ENCODE results near the gene FAN1. TPM values are rescaled to one million over a fixed set of nuclear protein-coding genes. Genes with fewer than 3 reads are reported as not detected.

Gene FAN1
- total and polyA plus RNA-seq, 2 donors (not counting 1 experiment from before 2014, with no cell fraction given), result 8.9 to 25.1 TPM

GRCh38 chr15:30921106-30921505, 17.4 kb downstream of the FAN1 start:
- Histone ChIP-seq H3K36me3 (ENCODE audit: control insufficient read depth, insufficient read depth, low read length) (peaks cover 8% of the 10 kb centered on the region), H3K4me2 (ENCODE audit: extremely low read depth, insufficient read depth, low read length) (no peak overlapping the region), H3K27me3 (ENCODE audit: control insufficient read depth, insufficient read depth, low read length) (no peaks in the 10 kb centered on the region), H3K9ac (ENCODE audit: insufficient read depth, low read length) (no peak overlapping the region), H4K20me1 (ENCODE audit: control insufficient read depth, extremely low read depth, insufficient read depth, low read length) (no peaks in the 10 kb centered on the region), H3K9me3 (ENCODE audit: control insufficient read depth, insufficient read depth, low read depth, low read length) (no peaks in the 10 kb centered on the region), H3K79me2 (ENCODE audit: control insufficient read depth, insufficient read depth, low read length) (no peaks in the 10 kb centered on the region), H3K4me3 (replicated peaks in 1 of 4; ENCODE audit: control extremely low read depth in 1 of 4, insufficient read depth in 1 of 4, low read depth in 3 of 4, low read length in 4 of 4) (no peak overlapping the region), H3K4me1 (ENCODE audit: control insufficient read depth, extremely low read depth, insufficient read depth, low read length) (peaks cover 3% of the 10 kb centered on the region), H2AFZ (ENCODE audit: low read length) (no peak overlapping the region), H3K27ac (ENCODE audit: insufficient read depth, low read length) (no peak overlapping the region)
- DNase-seq (ENCODE audit: low read depth in 2 of 2), result no peak
- TF ChIP-seq, protein P1, sequence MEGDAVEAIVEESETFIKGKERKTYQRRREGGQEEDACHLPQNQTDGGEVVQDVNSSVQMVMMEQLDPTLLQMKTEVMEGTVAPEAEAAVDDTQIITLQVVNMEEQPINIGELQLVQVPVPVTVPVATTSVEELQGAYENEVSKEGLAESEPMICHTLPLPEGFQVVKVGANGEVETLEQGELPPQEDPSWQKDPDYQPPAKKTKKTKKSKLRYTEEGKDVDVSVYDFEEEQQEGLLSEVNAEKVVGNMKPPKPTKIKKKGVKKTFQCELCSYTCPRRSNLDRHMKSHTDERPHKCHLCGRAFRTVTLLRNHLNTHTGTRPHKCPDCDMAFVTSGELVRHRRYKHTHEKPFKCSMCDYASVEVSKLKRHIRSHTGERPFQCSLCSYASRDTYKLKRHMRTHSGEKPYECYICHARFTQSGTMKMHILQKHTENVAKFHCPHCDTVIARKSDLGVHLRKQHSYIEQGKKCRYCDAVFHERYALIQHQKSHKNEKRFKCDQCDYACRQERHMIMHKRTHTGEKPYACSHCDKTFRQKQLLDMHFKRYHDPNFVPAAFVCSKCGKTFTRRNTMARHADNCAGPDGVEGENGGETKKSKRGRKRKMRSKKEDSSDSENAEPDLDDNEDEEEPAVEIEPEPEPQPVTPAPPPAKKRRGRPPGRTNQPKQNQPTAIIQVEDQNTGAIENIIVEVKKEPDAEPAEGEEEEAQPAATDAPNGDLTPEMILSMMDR (conservative IDR thresholded peaks at IDR 0.05 in 1 of 2, IDR thresholded peaks at IDR 0.05 in 1 of 2; ENCODE audit: low read depth in 1 of 2, low read length in 2 of 2), result no peak
- TF ChIP-seq EZH2 (IDR thresholded peaks at IDR 0.05; ENCODE audit: low read length, missing control alignments), result no peak

DNA sequence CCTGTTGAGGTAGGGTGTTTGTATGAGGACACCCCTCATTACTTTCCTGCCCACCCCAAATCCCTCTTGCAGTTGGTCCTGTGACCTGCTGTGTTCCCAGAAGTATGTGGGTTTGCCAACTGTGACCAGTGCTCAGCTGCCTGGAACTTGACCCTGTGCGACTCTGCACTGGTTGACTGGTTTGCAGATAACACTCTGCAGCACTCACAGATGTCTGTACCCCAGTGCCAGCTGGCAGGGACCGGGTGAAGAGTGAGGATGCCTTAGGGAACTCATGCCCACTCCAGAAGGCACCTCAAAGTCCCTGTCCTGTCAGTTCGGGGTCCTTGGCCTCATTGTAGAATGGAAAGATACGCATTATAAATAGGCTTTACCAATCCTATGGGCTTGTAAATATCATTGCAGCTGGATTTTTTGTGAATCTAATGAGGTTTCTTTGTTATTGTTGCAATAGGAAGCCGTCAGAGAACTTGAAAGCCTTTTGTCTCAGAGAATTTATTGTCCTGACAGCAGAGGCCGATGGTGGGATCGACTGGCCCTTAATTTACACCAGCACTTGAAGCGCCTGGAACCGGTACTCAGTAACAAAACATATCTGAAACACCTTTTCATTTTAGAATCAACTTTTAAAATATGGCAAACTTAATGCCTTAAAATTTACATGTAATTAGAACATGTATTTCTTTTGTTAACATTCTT, 18.2 kb downstream of the FAN1 start:
- H3K4me1 ChIP-seq (ENCODE audit: control insufficient read depth, extremely low read depth, insufficient read depth, low read length), result peaks cover 3% of the 10 kb centered on the region
- no peak overlapping the region for H3K4me2 ChIP-seq (ENCODE audit: extremely low read depth, insufficient read depth, low read length)

DNA sequence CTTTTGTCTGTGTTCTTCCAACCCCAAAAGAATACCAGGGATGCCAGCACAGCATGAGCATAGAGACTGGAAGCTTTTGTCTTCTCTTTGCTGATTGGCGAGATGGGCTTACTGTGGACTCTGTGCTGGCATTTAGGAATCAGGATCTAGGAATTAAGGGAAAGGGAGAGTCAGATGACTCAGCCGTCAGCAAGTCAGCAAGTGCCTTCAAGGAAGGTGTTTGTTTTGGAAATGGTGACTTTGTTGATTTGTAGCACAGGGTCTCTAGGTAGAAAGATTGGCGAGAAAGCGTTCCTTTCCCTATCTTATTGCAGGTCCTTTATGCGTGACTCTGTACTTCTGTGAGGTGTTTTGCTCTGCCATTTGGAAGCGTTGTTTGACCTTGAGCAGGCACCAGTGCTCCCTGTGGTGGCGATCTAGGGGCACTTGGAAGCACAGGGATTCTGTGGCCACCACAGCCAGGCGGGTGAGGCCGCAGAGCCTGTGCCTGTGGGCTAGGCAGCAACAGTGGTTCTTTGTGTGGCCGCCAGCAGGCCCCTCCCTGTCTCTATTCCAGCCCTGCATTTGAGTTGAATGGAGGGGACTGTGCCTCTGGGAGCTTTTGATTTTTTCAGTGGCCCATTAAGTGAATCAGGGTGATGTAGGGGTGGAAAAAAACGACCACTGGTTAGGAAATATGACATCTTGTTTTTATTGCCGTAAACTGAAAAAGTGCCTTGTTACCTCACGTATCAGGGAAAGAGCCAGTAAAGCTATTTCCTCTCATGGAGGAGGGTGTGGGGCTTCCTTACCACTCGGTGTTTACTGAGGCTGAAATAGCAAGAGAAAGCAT, 19.0 kb downstream of the FAN1 start:
- no peak overlapping the region for H3K4me3 ChIP-seq (replicated peaks in 1 of 4; ENCODE audit: control extremely low read depth in 1 of 4, insufficient read depth in 1 of 4, low read depth in 3 of 4, low read length in 4 of 4)
- peaks cover 4% of the 10 kb centered on the region for H3K36me3 ChIP-seq (ENCODE audit: control insufficient read depth, insufficient read depth, low read length)
- peak in 1 of 2 donors; percentile 93 for DNase-seq (ENCODE audit: low read depth in 2 of 2)
- H2AFZ ChIP-seq (ENCODE audit: low read length), result no peak overlapping the region
- no peak overlapping the region for H3K4me2 ChIP-seq (ENCODE audit: extremely low read depth, insufficient read depth, low read length)
- H3K9ac ChIP-seq (ENCODE audit: insufficient read depth, low read length), result no peak overlapping the region
- H4K20me1 ChIP-seq (ENCODE audit: control insufficient read depth, extremely low read depth, insufficient read depth, low read length), result no peaks in the 10 kb centered on the region
- peaks cover 4% of the 10 kb centered on the region for H3K4me1 ChIP-seq (ENCODE audit: control insufficient read depth, extremely low read depth, insufficient read depth, low read length)
- no peaks in the 10 kb centered on the region for H3K9me3 ChIP-seq (ENCODE audit: control insufficient read depth, insufficient read depth, low read depth, low read length)
- TF ChIP-seq, protein P1 (conservative IDR thresholded peaks at IDR 0.05 in 1 of 2, IDR thresholded peaks at IDR 0.05 in 1 of 2; ENCODE audit: low read depth in 1 of 2, low read length in 2 of 2), result no peak
- TF ChIP-seq EZH2 (IDR thresholded peaks at IDR 0.05; ENCODE audit: low read length, missing control alignments), result no peak
- no peak overlapping the region for H3K27ac ChIP-seq (ENCODE audit: insufficient read depth, low read length)
- H3K27me3 ChIP-seq (ENCODE audit: control insufficient read depth, insufficient read depth, low read length), result no peaks in the 10 kb centered on the region
- no peaks in the 10 kb centered on the region for H3K79me2 ChIP-seq (ENCODE audit: control insufficient read depth, insufficient read depth, low read length)

More for the DNA sequence above, 18.2 kb downstream of the FAN1 start:
- Histone ChIP-seq H3K9ac (ENCODE audit: insufficient read depth, low read length) (no peak overlapping the region), H2AFZ (ENCODE audit: low read length) (no peak overlapping the region), H3K36me3 (ENCODE audit: control insufficient read depth, insufficient read depth, low read length) (peaks cover 6% of the 10 kb centered on the region), H3K27me3 (ENCODE audit: control insufficient read depth, insufficient read depth, low read length) (no peaks in the 10 kb centered on the region), H3K27ac (ENCODE audit: insufficient read depth, low read length) (no peak overlapping the region), H3K9me3 (ENCODE audit: control insufficient read depth, insufficient read depth, low read depth, low read length) (no peaks in the 10 kb centered on the region), H3K4me3 (replicated peaks in 1 of 4; ENCODE audit: control extremely low read depth in 1 of 4, insufficient read depth in 1 of 4, low read depth in 3 of 4, low read length in 4 of 4) (no peak overlapping the region), H3K79me2 (ENCODE audit: control insufficient read depth, insufficient read depth, low read length) (no peaks in the 10 kb centered on the region), H4K20me1 (ENCODE audit: control insufficient read depth, extremely low read depth, insufficient read depth, low read length) (no peaks in the 10 kb centered on the region)
- TF ChIP-seq, protein P1 (conservative IDR thresholded peaks at IDR 0.05 in 1 of 2, IDR thresholded peaks at IDR 0.05 in 1 of 2; ENCODE audit: low read depth in 1 of 2, low read length in 2 of 2), result no peak
- no peak for TF ChIP-seq EZH2 (IDR thresholded peaks at IDR 0.05; ENCODE audit: low read length, missing control alignments)
- peak in 1 of 2 donors; percentile 36 for DNase-seq (ENCODE audit: low read depth in 2 of 2)

All from fibroblast of lung (primary cell).